ENCODE data around the gene HHAT.

The HHAT gene

DNA sequence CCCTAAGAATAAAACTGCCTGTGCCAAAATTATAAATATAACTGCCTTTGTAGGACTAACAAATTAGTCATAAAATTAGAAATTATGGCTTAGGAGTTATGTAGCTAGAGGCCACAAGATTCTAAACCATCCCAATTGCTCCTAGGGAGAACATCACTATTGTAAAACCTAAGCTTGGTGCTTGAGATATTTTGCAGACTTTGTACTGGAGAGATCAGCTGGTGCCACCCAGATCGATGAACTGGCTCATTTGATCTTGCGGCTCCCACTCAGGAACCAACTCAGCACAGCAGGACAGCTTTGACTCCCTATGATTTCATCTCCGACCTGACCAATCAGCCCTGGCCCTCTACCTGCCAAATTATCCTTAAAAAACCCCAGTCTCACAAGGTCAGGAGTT, 30.6 kb downstream of the HHAT start:
- DNase-seq (ENCODE audit: low read depth): no peak

DNA sequence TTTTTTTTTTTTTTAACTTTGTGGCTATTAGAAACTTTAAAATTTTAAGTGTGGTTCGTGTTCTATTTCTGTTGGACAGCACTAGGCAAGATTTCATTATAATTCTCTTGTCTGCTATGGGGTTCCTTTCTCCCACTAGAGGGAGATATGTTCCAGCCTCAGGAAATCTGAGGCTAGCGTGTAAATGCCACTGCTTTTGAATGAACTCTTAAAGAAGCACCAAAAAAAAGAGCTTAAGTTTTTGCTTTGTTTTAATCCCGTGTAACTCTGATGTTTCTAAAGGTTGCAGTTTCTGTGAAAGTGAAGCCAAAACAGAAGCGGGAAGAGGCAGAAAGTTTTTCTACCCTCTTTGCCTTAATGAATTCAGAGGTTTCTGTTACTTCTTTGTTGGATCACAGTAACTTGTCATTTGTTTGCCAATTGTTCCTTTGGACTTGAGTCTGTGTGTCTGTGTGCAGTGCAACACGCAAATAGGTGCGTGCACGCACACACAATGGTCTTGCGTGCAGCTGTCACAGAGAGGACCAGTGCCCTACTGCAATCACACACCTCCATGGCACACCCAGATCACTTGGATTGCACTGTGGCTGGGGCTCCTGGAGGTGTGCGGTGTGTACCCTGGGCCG, 32.3 kb downstream of the HHAT start:
- DNase-seq (ENCODE audit: low read depth): peak; percentile 71

GRCh38 chr1:210361665-210362064, 33.0 kb downstream of the HHAT start:
- no peak for DNase-seq (ENCODE audit: low read depth)

DNA sequence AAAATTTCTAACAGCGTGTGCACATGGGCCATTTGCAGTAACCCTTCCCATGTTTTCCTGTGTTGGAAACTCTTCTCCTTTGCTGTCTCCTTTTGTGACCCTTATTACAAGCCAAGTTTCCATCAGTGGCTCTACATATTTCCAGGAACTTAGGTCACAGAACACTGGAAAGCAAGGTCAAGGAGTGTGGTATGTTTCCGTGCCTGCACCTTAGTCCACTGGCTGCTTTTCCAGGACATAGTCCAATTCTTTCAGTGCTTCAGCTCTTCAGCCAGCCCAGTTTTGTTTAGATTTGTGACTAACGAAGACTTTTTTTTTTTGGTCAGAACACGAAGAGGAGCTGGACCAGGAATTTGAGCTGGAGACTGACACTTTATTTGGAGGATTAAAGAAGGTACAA, 33.8 kb downstream of the HHAT start:
- peak; percentile 80 for DNase-seq (ENCODE audit: low read depth)

DNA sequence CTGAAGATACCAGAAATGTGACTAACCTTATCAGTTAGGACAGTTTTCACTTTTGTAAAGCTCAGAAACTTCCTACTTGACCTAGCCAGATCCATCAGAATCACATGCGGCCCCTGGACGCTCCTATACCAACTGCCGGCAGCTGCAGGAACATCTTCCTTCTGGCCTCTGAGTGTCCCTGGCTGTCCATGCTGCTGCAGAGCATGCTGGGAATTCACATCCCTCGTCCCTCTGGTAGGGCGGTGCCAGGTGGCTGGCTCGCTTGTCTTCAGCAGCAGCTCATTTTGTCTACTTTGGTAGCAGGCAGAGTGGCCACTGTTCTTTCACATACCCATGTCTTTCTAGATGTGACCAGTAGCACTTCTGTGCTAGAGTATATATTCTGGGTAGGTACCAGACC, 34.4 kb downstream of the HHAT start:
- no peak for DNase-seq (ENCODE audit: low read depth)

GRCh38 chr1:210364479-210364878, 35.8 kb downstream of the HHAT start:
- no peak for DNase-seq (ENCODE audit: low read depth)

DNA sequence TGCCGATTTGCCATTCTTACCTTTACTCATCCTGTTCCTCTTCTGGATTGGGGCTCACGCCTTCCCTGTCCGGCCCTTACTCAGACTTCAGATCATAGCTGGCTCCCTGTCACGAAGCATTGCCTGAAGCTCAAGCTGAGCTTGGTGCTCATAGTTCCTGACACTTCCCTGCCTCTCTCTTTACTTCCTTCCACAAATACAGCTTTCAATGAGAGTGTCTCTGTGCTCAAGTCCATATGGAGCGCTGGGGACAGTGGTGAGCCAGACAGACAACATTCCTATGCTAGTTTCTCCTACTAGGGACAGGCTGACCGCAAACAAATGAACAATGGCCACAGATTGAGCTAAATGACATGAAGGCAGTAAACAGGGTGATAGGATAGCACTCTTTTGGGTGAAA, 38.1 kb downstream of the HHAT start:
- DNase-seq (ENCODE audit: low read depth): peak; percentile 39

DNA sequence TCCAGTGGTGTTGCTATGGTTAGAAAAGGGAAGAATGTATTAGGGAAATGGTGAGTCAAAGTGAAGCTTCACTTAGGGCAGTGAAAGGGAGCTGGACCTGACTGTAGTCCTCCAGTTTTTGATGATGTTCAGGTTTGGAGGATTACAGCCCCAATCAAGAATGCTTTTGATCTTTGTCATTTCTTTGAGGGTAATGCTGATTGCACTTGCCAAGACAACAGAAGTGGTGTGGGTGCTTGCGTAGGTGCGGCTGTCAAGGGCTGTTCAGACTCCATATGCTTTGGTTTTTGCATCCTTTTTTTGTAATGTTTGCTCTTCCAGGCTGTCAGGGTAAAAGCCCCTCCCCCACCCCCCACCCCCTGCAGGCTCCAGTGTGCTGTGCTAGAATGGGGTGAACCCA, 38.9 kb downstream of the HHAT start:
- no peak for DNase-seq (ENCODE audit: low read depth)

DNA sequence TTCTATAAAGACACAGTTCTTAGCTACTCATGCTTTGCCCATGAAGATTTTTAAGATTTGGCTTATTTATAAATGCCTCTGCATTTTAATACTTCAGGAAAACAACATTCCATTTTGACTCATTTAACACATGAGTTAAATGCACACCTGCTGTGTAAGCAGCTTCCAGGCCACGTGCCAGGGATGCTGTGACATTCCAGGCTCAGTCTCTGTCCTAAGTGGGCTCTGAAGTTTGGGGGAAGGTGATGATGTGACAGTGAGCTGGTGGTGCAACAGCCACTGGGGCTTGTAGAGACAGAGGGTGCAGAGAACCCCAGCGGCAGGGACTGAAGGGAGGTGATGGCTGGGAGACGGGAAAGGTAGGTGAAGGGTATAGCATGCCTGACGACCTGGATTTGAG, 40.7 kb downstream of the HHAT start:
- DNase-seq (ENCODE audit: low read depth): no peak

- no peak for DNase-seq (ENCODE audit: low read depth)
Measured at GRCh38 chr1:210371916-210372315, 43.2 kb downstream of the HHAT start.

DNA sequence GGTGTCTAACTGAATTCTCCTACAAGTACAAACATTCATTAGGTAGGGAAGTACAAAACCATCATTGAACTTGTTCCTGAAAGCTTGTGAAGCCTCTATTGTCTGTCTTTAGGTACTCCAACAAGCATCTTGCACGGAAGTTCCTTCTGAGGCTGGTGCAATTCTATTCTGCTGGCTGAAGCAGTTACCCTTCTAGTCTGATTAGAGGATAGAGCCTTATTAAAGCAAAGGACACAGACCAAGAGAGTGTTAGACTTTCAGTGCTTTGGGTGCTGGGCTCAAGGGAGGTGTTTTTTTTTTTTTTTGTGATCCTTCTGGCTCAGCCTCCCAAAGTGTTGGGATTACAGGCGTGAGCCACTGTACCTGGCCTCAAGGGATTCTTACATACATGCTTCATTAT, 43.8 kb downstream of the HHAT start:
- DNase-seq (ENCODE audit: low read depth): no peak

GRCh38 chr1:210372931-210373627, 44.4 kb downstream of the HHAT start:
- DNase-seq (ENCODE audit: low read depth): no peak

- no peak for DNase-seq (ENCODE audit: low read depth)
Measured at GRCh38 chr1:210373628-210373877, 44.9 kb downstream of the HHAT start.

DNA sequence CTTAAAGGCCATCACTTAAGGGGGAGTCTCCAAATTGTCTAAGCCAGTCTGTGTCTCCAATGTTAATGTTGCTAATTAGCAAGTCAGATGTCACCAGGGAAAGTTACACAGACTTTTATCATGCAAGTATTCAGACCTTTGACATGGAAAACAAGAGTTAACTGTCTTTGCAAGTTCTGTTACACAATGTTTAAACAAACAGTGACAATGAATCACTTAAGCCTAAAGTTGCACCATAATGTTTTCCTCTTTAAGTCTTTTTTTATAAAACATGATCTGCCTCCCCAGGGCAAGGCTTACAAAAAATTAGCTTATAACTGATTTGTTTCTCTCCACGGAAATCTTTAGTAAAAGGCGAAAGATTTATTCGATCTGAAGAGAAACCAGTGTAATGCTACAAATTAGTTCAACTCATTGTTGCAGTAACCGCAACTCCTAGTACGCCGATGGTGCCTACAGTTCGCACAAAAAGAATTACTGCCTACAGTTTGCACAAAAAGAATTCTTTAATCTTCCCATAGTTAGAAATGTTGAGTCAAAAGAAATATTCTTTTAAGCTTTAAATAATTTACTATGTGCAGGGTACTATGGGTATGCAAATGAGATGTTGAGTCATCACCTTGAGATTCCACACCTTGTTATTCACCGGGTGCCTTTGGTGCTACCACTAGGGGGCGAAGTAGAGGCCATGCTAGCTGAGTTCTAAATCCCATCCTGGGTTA, 45.3 kb downstream of the HHAT start:
- DNase-seq (ENCODE audit: low read depth): peak; percentile 94

DNA sequence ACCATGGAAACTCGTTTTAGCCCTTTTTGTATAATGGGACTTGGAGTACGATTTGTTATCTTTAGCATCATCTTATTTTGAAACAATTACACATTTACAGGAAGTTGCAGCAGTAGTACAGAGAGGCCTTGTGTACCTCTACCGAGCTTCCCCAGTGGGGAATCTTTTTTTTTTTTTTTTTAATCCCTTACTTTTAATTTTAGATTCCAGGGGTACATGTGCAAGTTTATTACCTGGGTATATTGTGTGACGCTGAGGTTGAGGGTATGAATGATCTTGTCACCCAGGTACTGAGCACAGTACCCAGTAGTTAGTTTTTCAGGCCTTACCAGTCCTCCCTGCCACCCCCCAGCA, 45.9 kb downstream of the HHAT start:
- DNase-seq (ENCODE audit: low read depth): no peak

GRCh38 chr1:210376836-210377372, 48.2 kb downstream of the HHAT start:
- DNase-seq (ENCODE audit: low read depth): peak; percentile 75

GRCh38 chr1:210377731-210378333, 49.1 kb downstream of the HHAT start:
- DNase-seq (ENCODE audit: low read depth): peak; percentile 71

GRCh38 chr1:210378736-210379135, 50.0 kb downstream of the HHAT start:
- DNase-seq (ENCODE audit: low read depth): peak; percentile 27

- no peak for DNase-seq (ENCODE audit: low read depth)
Measured at GRCh38 chr1:210381934-210382333, 53.2 kb downstream of the HHAT start.

DNA sequence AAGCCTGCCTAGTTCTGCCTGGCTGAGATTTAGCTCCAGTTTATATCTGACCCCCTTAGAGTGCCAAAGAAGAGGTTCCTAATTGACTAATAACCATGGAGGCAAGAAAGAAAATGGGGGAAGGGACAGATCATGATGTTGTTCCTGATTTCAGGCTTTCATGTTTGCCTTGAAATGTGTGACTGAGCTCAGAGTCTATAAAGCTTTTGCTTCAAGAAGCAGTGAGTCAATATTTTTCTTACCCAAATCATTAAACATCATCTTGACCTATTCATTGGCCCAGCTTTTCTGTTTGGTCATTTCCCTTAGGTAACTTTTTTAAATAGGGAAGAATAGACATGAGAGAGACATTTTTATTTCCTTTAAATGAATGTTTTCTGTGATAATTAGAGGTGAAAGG, 55.9 kb downstream of the HHAT start:
- DNase-seq (ENCODE audit: low read depth): peak; percentile 61

DNA sequence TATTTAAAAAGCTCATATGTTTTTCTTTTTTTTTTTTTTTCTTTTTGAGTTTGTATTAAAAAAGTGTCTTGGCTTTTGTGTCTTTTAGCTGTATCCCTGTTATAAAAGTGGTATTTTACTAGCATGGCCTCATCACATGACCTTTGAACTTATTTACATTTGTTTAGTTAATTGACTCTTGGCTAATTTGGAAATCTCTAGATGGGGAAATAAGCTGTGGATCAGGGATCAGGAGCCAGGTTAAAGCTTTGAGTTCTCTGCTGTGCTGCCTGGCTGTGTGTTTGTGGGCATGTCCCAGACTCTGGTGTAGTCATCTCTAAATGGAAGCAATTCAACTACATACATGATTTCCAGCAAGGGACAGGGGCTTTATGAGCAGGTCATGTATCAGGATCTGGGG, 56.5 kb downstream of the HHAT start:
- DNase-seq (ENCODE audit: low read depth): no peak

DNA sequence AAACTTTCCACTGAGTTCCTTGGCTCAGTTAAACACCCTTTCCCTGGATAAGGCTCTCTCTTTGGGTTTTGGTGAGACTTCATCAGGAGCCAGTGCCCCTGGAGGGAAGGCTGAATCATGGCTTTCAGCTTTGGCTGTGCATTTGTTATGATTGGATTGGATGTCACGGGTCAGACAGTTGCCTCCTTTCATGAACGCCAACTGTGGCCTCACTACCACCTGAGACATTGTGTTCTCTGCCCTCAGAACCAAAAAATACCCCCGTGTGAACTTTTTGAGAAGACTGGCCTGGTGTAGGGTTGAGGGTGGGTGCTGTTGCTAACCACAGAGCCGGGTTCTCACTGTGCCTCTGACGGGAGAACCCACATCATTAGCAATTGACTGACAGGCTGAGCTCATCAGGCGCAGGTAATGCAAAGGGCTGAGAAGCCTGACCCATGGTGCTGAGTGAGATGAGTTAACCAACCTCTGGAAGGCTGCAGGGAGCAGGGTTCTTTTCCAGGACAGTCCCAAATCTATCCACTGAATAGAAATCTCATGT, 65.6 kb downstream of the HHAT start:
- DNase-seq (ENCODE audit: low read depth): no peak

- no peak for DNase-seq (ENCODE audit: low read depth)
Measured at GRCh38 chr1:210396541-210396940, 67.8 kb downstream of the HHAT start.

Data from EH (cell line).